MCF 10A (cell line): ENCODE data around the gene FLT4. TPM values are rescaled to one million over a fixed set of nuclear protein-coding genes. Genes with fewer than 3 reads are reported as not detected.

Source experiments
- BruUV-seq: library from RNA; stranded (reverse); fragments of 400-500 nt; replicated peaks from 2 replicates; lab custom pipeline; 2021; lab: Mats Ljungman, UMichigan
- CTCF ChIA-PET: fragments of 300-600 bp; sonication (Branson Sonifier 250); formaldehyde crosslinking; extraction: SDS; loops from one replicate; lab custom pipeline; 2021; ENCODE audit warnings: antibody characterized with exemption, inconsistent platforms; lab: Yijun Ruan, JAX
- POLR2A ChIA-PET: fragments of 300-600, 350-650 bp; sonication (Branson Sonifier 250); formaldehyde crosslinking; extraction: SDS; loops from one replicate; lab custom pipeline; 2020; ENCODE audit warnings: antibody characterized with exemption, inconsistent platforms; lab: Yijun Ruan, JAX
- DNase-seq: peaks from one replicate; pipeline ENCODE4 v3.0.0-alpha.2; 2018; ENCODE audit not compliant: unreplicated experiment
- H3K27ac Mint-ChIP-seq: one replicate; pipeline ENCODE4 v1.8.0; 2022; ENCODE audit warnings: mild to moderate bottlenecking, low read depth, mixed read lengths; ENCODE audit not compliant: unreplicated experiment
- H3K27me3 Mint-ChIP-seq: one replicate; pipeline ENCODE4 v1.8.0; 2022; ENCODE audit warnings: mixed read lengths; ENCODE audit not compliant: insufficient read depth, unreplicated experiment
- H3K36me3 Mint-ChIP-seq: one replicate; pipeline ENCODE4 v1.8.0; 2022; ENCODE audit warnings: mild to moderate bottlenecking, moderate library complexity, mixed read lengths; ENCODE audit not compliant: insufficient read depth, unreplicated experiment
- H3K4me1 Mint-ChIP-seq: one replicate; pipeline ENCODE4 v1.8.0; 2022; ENCODE audit warnings: mixed read lengths; ENCODE audit not compliant: insufficient read depth, unreplicated experiment
- H3K4me3 Mint-ChIP-seq: one replicate; pipeline ENCODE4 v1.8.0; 2022; ENCODE audit warnings: mild to moderate bottlenecking, moderate library complexity, mixed read lengths; ENCODE audit not compliant: unreplicated experiment
- H3K9me3 Mint-ChIP-seq: one replicate; pipeline ENCODE4 v1.8.0; 2022; ENCODE audit warnings: mixed read lengths; ENCODE audit not compliant: unreplicated experiment
- intact Hi-C: fragments of 100-400 bp; cut with micrococcal nuclease; formaldehyde crosslinking; loops from 2 replicates; pipeline ENCODE4 v1.14.1; 2022
- total RNA-seq: library from RNA; stranded (reverse); gene quantifications from 2 replicates; pipeline ENCODE4 v1.2.3, GENCODE V29; 2022
- TF ChIP-seq, protein P1 (sequence below): fragments of 200-600 bp; IDR thresholded peaks from one replicate; pipeline ENCODE4 v1.8.0; 2022; ENCODE audit warnings: antibody characterized with exemption, mild to moderate bottlenecking; ENCODE audit not compliant: unreplicated experiment

The FLT4 gene
- total RNA-seq, 1 experiment from 2014 or later, result not detected

DNA sequence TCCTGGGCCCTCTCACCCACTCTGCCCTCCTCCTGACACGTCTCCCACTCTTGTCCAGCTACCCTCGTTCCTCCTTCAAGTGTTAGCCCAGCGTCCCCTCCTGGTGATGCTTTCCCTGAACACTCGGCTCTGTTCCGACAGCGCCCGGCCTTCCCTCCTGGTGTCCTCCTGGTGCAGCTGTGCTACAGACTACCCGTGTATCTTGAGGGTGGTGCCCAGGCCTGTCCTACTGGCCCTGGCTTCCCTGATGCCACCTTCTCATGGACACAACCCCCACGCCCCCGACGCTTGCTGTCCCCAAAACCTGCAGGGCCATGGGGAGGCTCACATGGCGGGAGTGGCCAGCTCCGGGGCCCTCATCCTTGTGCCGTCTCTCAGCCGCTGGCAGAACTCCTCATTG, 36.7 kb downstream of the FLT4 start:
- intact Hi-C loops, result no loop called here
- ChIA-PET CTCF (interaction anchor here (0.5 kb wide), 1 partner anchor 11 kb away, joined by 4 read pairs; no protein-coding TSS in a partner anchor), POLR2A (no interaction called here)
- H3K4me1 Mint-ChIP-seq, result peaks cover 9% of the 10 kb centered on the region
- no TSS peak for BruUV-seq
- H3K27me3 Mint-ChIP-seq, result peaks cover 24% of the 10 kb centered on the region
- H3K36me3 Mint-ChIP-seq, result no peaks in the 10 kb centered on the region
- no peak for DNase-seq
- TF ChIP-seq, protein P1, sequence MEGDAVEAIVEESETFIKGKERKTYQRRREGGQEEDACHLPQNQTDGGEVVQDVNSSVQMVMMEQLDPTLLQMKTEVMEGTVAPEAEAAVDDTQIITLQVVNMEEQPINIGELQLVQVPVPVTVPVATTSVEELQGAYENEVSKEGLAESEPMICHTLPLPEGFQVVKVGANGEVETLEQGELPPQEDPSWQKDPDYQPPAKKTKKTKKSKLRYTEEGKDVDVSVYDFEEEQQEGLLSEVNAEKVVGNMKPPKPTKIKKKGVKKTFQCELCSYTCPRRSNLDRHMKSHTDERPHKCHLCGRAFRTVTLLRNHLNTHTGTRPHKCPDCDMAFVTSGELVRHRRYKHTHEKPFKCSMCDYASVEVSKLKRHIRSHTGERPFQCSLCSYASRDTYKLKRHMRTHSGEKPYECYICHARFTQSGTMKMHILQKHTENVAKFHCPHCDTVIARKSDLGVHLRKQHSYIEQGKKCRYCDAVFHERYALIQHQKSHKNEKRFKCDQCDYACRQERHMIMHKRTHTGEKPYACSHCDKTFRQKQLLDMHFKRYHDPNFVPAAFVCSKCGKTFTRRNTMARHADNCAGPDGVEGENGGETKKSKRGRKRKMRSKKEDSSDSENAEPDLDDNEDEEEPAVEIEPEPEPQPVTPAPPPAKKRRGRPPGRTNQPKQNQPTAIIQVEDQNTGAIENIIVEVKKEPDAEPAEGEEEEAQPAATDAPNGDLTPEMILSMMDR, result no peak
- H3K4me3 Mint-ChIP-seq, result no peak overlapping the region
- no peak overlapping the region for H3K27ac Mint-ChIP-seq
- H3K9me3 Mint-ChIP-seq, result no peaks in the 10 kb centered on the region

DNA sequence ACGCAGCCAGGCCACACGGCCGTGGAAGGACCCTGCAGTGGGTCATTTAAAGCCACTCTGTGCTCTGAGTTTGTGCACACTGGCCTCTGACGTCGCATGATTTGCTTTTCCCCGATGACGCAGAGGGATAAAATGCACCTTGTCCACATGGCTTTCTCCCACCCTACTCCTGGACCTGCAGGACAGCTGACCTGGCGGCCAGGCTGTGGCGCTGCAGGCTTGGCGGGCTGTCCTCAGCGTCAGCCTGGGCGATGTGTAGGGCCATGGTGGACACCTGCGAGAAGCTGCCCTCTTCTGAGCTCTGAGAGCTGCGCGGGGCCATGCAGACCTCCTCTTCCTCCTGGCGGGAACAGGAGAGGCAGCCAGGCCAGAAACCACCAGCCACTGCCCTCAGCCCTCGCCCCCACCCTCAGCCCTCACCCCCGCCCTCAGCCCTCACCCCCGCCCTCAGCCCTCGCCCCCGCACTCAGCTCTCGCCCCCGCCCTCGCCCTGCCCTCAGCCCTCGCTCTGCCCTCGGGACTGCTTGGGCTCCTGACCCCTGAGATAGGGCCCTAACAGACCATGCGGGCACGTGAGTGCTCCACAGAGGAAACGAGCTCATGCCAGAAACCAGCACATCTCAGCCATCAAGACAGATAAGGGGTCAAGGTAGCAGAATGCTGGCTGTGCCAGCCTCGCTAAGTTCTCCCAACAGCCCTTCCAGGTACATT, 38.1 kb downstream of the FLT4 start:
- Mint-ChIP-seq H3K27me3 (peaks cover 24% of the 10 kb centered on the region), H3K36me3 (no peaks in the 10 kb centered on the region), H3K9me3 (no peaks in the 10 kb centered on the region), H3K27ac (no peak overlapping the region), H3K4me1 (peaks cover 12% of the 10 kb centered on the region), H3K4me3 (no peak overlapping the region)
- TF ChIP-seq, protein P1, result no peak
- intact Hi-C loops, result no loop called here
- CTCF ChIA-PET, result interaction anchor here (0.6 kb wide), 3 partner anchors 17 to 264 kb away, joined by 3 read pairs; no protein-coding TSS in a partner anchor
- POLR2A ChIA-PET, result interaction anchor here (0.6 kb wide), 1 partner anchor 297 kb away, joined by 3 read pairs; no protein-coding TSS in a partner anchor
- BruUV-seq, result no TSS peak
- DNase-seq, result no peak

DNA sequence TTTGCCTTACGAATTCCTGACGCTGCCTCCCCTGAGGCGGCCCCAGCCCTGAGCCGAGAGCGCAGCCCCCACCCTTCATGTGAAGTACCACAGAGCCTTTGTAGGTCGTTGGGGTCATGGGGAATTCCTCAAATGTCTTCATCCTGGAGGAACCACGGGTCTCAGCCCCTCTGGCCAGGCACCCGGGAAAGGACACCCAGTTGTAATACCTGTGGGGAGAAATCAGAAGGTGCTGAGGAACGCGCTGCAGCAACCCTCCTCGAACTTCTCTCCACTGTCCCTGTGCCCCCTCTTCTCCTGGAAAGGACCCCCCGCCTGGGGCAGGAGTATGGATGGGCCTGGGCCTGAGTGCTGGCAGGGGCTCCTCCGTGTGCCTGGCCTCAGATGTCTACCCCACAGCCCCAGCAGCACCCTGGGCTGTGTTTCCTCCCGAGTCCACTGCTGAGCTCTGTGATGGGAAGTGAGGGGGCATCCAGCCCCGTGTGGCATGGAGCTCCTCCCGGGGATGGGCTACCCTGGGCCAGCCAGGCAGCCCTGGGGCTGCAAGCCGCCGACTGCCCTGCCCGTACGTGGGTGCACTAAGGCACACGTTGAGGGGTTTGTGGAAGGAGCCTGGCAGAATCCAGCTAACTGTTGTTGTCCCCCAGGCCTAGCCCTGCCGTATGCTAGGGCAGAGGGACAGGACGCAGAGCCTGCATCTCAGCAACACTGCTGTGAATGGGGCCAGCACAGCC, 39.4 kb downstream of the FLT4 start:
- ChIA-PET POLR2A (interaction anchor here (0.5 to 0.7 kb wide), 2 partner anchors 51 to 321 kb away, joined by 3 to 4 read pairs; no protein-coding TSS in a partner anchor), CTCF (no interaction called here)
- no peak for DNase-seq
- H3K9me3 Mint-ChIP-seq, result no peaks in the 10 kb centered on the region
- intact Hi-C loops, result loop anchor here (5.0 kb wide), 4 partner anchors 107 to 483 kb away; no protein-coding TSS in a partner anchor
- H3K4me1 Mint-ChIP-seq, result peaks cover 17% of the 10 kb centered on the region
- H3K27me3 Mint-ChIP-seq, result peaks cover 24% of the 10 kb centered on the region
- no peak overlapping the region for H3K4me3 Mint-ChIP-seq
- no TSS peak for BruUV-seq
- TF ChIP-seq, protein P1, result no peak
- no peak overlapping the region for H3K27ac Mint-ChIP-seq
- H3K36me3 Mint-ChIP-seq, result no peaks in the 10 kb centered on the region

DNA sequence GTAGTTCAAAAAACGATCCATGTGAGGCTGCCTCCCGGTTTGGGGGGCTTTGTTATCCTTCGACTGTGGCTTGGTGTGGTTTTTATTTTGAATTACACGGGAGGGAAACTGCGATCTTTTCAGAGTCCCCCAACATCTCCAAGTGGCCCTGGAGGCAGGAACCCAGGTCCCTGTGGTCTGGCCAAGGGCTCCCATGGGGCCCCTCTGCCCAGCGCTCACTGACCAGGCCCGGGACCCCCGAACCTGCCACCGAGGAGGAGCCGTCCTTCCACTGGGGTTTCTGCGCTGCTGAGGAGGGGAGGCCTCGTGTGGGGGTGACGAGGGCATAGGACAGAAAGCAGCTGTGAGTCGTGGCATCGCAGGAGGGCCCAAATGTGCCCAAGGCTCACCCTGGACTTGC, 40.0 kb downstream of the FLT4 start:
- Mint-ChIP-seq H3K27ac (no peak overlapping the region), H3K36me3 (no peaks in the 10 kb centered on the region), H3K27me3 (peaks cover 24% of the 10 kb centered on the region), H3K4me3 (no peak overlapping the region), H3K9me3 (no peaks in the 10 kb centered on the region), H3K4me1 (peaks cover 17% of the 10 kb centered on the region)
- CTCF ChIA-PET, result interaction anchor here (0.7 kb wide), 1 partner anchor 12 kb away, joined by 4 read pairs; no protein-coding TSS in a partner anchor
- no peak for DNase-seq
- intact Hi-C loops, result loop anchor here (5.0 kb wide), 4 partner anchors 108 to 482 kb away; no protein-coding TSS in a partner anchor
- POLR2A ChIA-PET, result interaction anchor here (0.5 kb wide), 1 partner anchor 51 kb away, joined by 3 read pairs; no protein-coding TSS in a partner anchor
- BruUV-seq, result no TSS peak
- TF ChIP-seq, protein P1, result no peak
